Activated T-helper 1 cell treated with anti-CD3 and anti-CD28 coated beads, Interleukin-12 subunit alpha, Interleukin-12 subunit beta, Interleukin-2, Interleukin-4 antibody, amounts not matched to agents 30 ng/mL and 10 ng/mL and 1 ng/mL, durations not matched to agents 14 hours and 24 hours and 36 hours (primary cell): ENCODE data around the gene NAA16. TPM values are rescaled to one million over a fixed set of nuclear protein-coding genes. Genes with fewer than 3 reads are reported as not detected.
A peak's percentile ranks its signal among the peaks of the same experiment; 100 is the strongest.
"Not testable (repeated sequence)": the region's sequence is repeated elsewhere in the genome, so short reads cannot be mapped to it uniquely, and the experiment has no call there.

Source experiments
- DNase-seq: peaks from one replicate; pipeline ENCODE4 v3.0.0; 2021; ENCODE audit warnings: low spot score
- H3K27ac Mint-ChIP-seq: one replicate; pipeline ENCODE4 v1.8.0; 2021; ENCODE audit warnings: mild to moderate bottlenecking, mixed read lengths
- H3K27me3 Mint-ChIP-seq: one replicate; pipeline ENCODE4 v1.8.0; 2022; ENCODE audit warnings: mild to moderate bottlenecking, moderate library complexity, mixed read lengths; ENCODE audit not compliant: insufficient read depth
- H3K36me3 Mint-ChIP-seq: one replicate; pipeline ENCODE4 v1.8.0; 2021; ENCODE audit warnings: low read depth, mixed read lengths
- H3K4me1 Mint-ChIP-seq: one replicate; pipeline ENCODE4 v1.8.0; 2021; ENCODE audit warnings: low read depth, mixed read lengths
- H3K4me3 Mint-ChIP-seq: one replicate; pipeline ENCODE4 v1.8.0; 2021; ENCODE audit warnings: mild to moderate bottlenecking, moderate library complexity, mixed read lengths
- H3K9me3 Mint-ChIP-seq: one replicate; pipeline ENCODE4 v1.8.0; 2021; ENCODE audit warnings: mixed read lengths
- intact Hi-C: fragments of 100-400 bp; cut with micrococcal nuclease; formaldehyde crosslinking; loops from one replicate; pipeline ENCODE4 v1.15.1; 2024
- total RNA-seq: library from RNA; stranded (reverse); gene quantifications from 2 replicates; pipeline ENCODE4 v1.2.3, GENCODE V29; 2022

The NAA16 gene
- total RNA-seq, 1 donor from 2014 or later = 33.4 TPM

DNA sequence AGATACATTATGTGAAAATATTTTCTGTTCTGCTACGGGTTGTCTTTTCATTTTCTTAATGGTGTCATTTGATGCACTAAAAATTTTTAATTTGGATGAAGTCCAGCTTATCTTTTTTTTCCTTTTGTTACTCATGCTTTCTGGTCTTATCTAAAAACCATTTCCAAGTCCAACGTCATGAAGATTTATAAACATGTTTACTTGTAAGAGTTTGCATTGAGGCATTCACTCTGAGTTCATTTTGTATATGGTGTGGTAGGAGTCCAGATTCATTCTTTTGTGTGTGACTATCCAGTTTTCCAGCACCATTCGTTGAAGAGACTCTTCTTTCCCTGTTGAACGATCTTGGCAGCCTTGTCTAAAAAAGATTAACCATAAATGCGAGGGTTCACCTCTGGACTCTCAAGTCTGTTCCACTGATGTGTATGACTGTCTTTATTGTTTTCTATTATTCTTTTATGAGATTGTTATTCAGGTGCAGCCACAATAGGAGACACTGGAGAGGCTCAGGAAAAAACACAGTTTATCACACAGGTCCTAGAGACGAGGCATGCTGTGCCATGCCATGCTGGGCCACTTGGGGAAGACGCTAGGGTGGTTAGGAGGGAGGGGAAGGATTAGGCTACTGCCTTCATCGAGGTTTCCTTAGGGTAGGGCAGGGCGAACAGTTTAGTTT lies 35.0 kb downstream of the NAA16 start:
- intact Hi-C loops = no loop called here
- H3K4me1 Mint-ChIP-seq = peaks cover 29% of the 10 kb centered on the region
- H3K27me3 Mint-ChIP-seq = no peaks in the 10 kb centered on the region
- no peak for DNase-seq
- no peak overlapping the region for H3K27ac Mint-ChIP-seq
- peaks cover 35% of the 10 kb centered on the region for H3K36me3 Mint-ChIP-seq
- no peaks in the 10 kb centered on the region for H3K9me3 Mint-ChIP-seq
- H3K4me3 Mint-ChIP-seq = no peak overlapping the region

- Mint-ChIP-seq H3K27me3 (no peaks in the 10 kb centered on the region), H3K4me3 (no peak overlapping the region), H3K36me3 (peaks cover 21% of the 10 kb centered on the region), H3K9me3 (no peaks in the 10 kb centered on the region), H3K27ac (peak overlapping the region; percentile 24), H3K4me1 (peaks cover 38% of the 10 kb centered on the region)
- peak; percentile 47 for DNase-seq
- intact Hi-C loops = loop anchor here (1.0 to 10.0 kb wide), 4 partner anchors 42 to 757 kb away; partner anchors contain the start of genes DGKH and NAA16
Observed at GRCh38 chr13:41352935-41353840, 42.1 kb downstream of the NAA16 start.

GRCh38 chr13:41354416-41354815 lies 43.3 kb downstream of the NAA16 start:
- DNase-seq = no peak
- peaks cover 23% of the 10 kb centered on the region for H3K36me3 Mint-ChIP-seq
- no peak overlapping the region for H3K27ac Mint-ChIP-seq
- H3K27me3 Mint-ChIP-seq = no peaks in the 10 kb centered on the region
- intact Hi-C loops = loop anchor here (10.0 kb wide), 1 partner anchor 690 kb away; the partner anchor contains the start of gene DGKH
- H3K4me1 Mint-ChIP-seq = peaks cover 38% of the 10 kb centered on the region
- H3K4me3 Mint-ChIP-seq = no peak overlapping the region
- no peaks in the 10 kb centered on the region for H3K9me3 Mint-ChIP-seq

- H3K27me3 Mint-ChIP-seq, DNase-seq, H3K9me3 Mint-ChIP-seq: not testable (repeated sequence)
- intact Hi-C loops = loop anchor here (1.0 to 10.0 kb wide), 4 partner anchors 103 to 688 kb away; partner anchors contain the start of genes DGKH and WBP4
- peak overlapping the region; percentile 62 for H3K4me3 Mint-ChIP-seq
- peaks cover 42% of the 10 kb centered on the region for H3K4me1 Mint-ChIP-seq
- H3K36me3 Mint-ChIP-seq = peaks cover 25% of the 10 kb centered on the region
- H3K27ac Mint-ChIP-seq = peak overlapping the region; percentile 82
Observed at GRCh38 chr13:41356385-41356648, 45.2 kb downstream of the NAA16 start.

DNA sequence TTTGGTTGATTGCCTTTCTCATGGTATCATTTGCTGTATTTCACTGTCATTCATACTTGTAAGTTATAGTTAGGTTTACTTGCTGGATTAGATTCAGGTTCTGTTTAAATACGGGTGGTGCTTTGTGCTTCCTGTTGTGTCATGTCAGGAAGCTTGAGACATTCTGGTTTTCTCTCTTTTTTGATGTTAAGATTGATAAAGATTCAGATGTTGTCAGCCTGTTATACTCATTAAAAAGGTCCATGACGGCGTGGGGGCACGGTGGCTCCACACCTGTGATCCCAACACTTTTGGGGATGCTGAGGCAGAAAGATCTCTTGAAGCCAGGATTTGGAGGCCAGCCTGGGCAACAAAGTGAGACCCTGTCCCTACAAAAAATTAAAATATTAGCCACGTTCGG lies 45.7 kb downstream of the NAA16 start:
- peak; percentile 11 for DNase-seq
- H3K36me3 Mint-ChIP-seq = peaks cover 30% of the 10 kb centered on the region
- no peaks in the 10 kb centered on the region for H3K27me3 Mint-ChIP-seq
- peak overlapping the region; percentile 62 for H3K4me3 Mint-ChIP-seq
- H3K27ac Mint-ChIP-seq = peak overlapping the region; percentile 82
- peaks cover 47% of the 10 kb centered on the region for H3K4me1 Mint-ChIP-seq
- intact Hi-C loops = loop anchor here (1.0 to 10.0 kb wide), 4 partner anchors 103 to 688 kb away; partner anchors contain the start of genes DGKH and WBP4
- no peaks in the 10 kb centered on the region for H3K9me3 Mint-ChIP-seq

DNA sequence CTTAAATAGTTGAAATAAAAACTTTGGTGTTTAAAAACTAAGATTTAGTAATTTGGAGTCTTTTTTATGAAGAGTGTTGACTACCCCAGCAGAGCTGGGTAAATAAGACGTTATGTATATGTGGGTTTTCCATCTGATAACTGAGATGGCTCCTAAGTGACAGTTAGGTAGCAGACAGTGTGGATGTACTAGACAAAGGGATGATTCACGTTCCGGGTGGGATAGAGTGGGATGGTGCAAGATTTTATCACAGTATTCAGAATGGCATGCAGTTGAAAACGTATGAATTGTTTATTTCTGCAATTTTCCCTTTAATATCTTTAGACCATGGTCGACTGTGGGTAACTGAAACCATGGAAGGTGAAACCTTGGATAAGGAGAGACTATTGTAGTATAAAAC lies 50.4 kb downstream of the NAA16 start:
- intact Hi-C loops = no loop called here
- Mint-ChIP-seq H3K27ac (no peak overlapping the region), H3K4me1 (peaks cover 23% of the 10 kb centered on the region), H3K9me3 (no peaks in the 10 kb centered on the region), H3K36me3 (peaks cover 44% of the 10 kb centered on the region), H3K27me3 (no peaks in the 10 kb centered on the region), H3K4me3 (no peak overlapping the region)
- no peak for DNase-seq

GRCh38 chr13:41364043-41364442 lies 53.0 kb downstream of the NAA16 start:
- Mint-ChIP-seq H3K27ac (no peak overlapping the region), H3K9me3 (no peaks in the 10 kb centered on the region), H3K4me3 (no peak overlapping the region), H3K4me1 (peaks cover 9% of the 10 kb centered on the region), H3K27me3 (no peaks in the 10 kb centered on the region), H3K36me3 (peaks cover 49% of the 10 kb centered on the region)
- intact Hi-C loops = no loop called here
- no peak for DNase-seq

- intact Hi-C loops = no loop called here
Observed at GRCh38 chr13:41365631-41366030, 54.6 kb downstream of the NAA16 start.

DNA sequence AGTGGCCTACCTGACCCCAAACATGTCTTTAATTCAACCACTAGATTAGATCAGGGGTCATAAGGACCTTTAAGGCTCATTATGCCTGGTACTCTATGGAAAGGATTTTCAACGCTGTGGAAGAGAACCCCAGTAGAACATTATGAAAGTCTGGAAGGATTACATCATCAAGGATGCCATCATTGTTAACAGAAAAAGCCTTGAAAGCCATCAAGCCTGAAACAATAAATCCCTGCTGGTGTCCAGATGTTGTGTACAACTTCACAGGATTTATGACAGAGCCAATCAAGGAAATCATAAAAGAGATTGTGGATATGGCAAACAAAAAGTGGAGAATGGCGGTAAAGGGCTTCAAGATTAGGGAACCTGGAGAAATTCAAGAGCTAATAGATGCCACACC lies 59.7 kb downstream of the NAA16 start:
- H3K27me3 Mint-ChIP-seq = no peaks in the 10 kb centered on the region
- H3K4me3 Mint-ChIP-seq = no peak overlapping the region
- no peaks in the 10 kb centered on the region for H3K9me3 Mint-ChIP-seq
- H3K27ac Mint-ChIP-seq = no peak overlapping the region
- peaks cover 61% of the 10 kb centered on the region for H3K36me3 Mint-ChIP-seq
- H3K4me1 Mint-ChIP-seq = no peaks in the 10 kb centered on the region
- intact Hi-C loops = no loop called here
- DNase-seq = no peak

More at GRCh38 chr13:41365631-41366030, 54.6 kb downstream of the NAA16 start:
- no peak for DNase-seq
- Mint-ChIP-seq H3K9me3 (no peaks in the 10 kb centered on the region), H3K4me3 (no peak overlapping the region), H3K36me3 (peaks cover 57% of the 10 kb centered on the region), H3K27me3 (no peaks in the 10 kb centered on the region), H3K27ac (no peak overlapping the region), H3K4me1 (peaks cover 9% of the 10 kb centered on the region)

GRCh38 chr13:41377446-41377845 lies 66.4 kb downstream of the NAA16 start:
- H3K27me3 Mint-ChIP-seq = peaks cover 2% of the 10 kb centered on the region
- DNase-seq = no peak
- H3K27ac Mint-ChIP-seq = no peak overlapping the region
- H3K9me3 Mint-ChIP-seq = no peaks in the 10 kb centered on the region
- H3K4me3 Mint-ChIP-seq = no peak overlapping the region
- intact Hi-C loops = no loop called here
- H3K4me1 Mint-ChIP-seq = no peaks in the 10 kb centered on the region
- peaks cover 26% of the 10 kb centered on the region for H3K36me3 Mint-ChIP-seq

- intact Hi-C loops = no loop called here
Observed at GRCh38 chr13:41382431-41382830, 71.4 kb downstream of the NAA16 start.

GRCh38 chr13:41383386-41383785 lies 72.3 kb downstream of the NAA16 start:
- Mint-ChIP-seq H3K36me3 (no peaks in the 10 kb centered on the region), H3K4me3 (no peak overlapping the region), H3K9me3 (no peaks in the 10 kb centered on the region), H3K4me1 (peaks cover 5% of the 10 kb centered on the region), H3K27me3 (peaks cover 2% of the 10 kb centered on the region), H3K27ac (no peak overlapping the region)
- intact Hi-C loops = no loop called here
- DNase-seq = no peak

More at GRCh38 chr13:41382431-41382830, 71.4 kb downstream of the NAA16 start:
- peaks cover 5% of the 10 kb centered on the region for H3K4me1 Mint-ChIP-seq
- no peak overlapping the region for H3K4me3 Mint-ChIP-seq
- DNase-seq = no peak
- no peaks in the 10 kb centered on the region for H3K36me3 Mint-ChIP-seq
- H3K9me3 Mint-ChIP-seq = no peaks in the 10 kb centered on the region
- H3K27ac Mint-ChIP-seq = no peak overlapping the region
- H3K27me3 Mint-ChIP-seq = peaks cover 2% of the 10 kb centered on the region
